Activated B cell treated with CpG ODN at 0.5 μM for 24 hours (primary cell): Measurements from ENCODE around the gene PROX2. TPM values are rescaled to one million over a fixed set of nuclear protein-coding genes. Genes with fewer than 3 reads are reported as not detected.

Experiments used
- ATAC-seq: fragments of 200-7000 bp; cut with Tn5 transposase; one replicate; pipeline ENCODE4 v1.10.0; 2021; ENCODE audit warnings: low read depth, mild to moderate bottlenecking, moderate library complexity
- CTCF ChIA-PET: fragments of 350-600 bp; sonication (Branson Sonifier 250); formaldehyde crosslinking; loops from one replicate; lab custom pipeline; 2021; ENCODE audit warnings: antibody characterized with exemption; lab: Charles Lee
- POLR2A ChIA-PET: fragments of 350-600 bp; sonication (Branson Sonifier 250); formaldehyde crosslinking; loops from one replicate; lab custom pipeline; 2021; ENCODE audit warnings: antibody characterized with exemption; lab: Charles Lee
- DNase-seq: peaks from one replicate; pipeline ENCODE4 v3.0.0; 2022
- H3K27ac Mint-ChIP-seq: one replicate; pipeline ENCODE4 v1.8.0; 2020; ENCODE audit warnings: mixed read lengths
- H3K27me3 Mint-ChIP-seq: one replicate; pipeline ENCODE4 v1.8.0; 2021; ENCODE audit warnings: mixed read lengths
- H3K36me3 Mint-ChIP-seq: one replicate; pipeline ENCODE4 v1.8.0; 2021; ENCODE audit warnings: low read depth, mixed read lengths
- H3K4me1 Mint-ChIP-seq: one replicate; pipeline ENCODE4 v1.8.0; 2021; ENCODE audit warnings: mixed read lengths
- H3K4me3 Mint-ChIP-seq: one replicate; pipeline ENCODE4 v1.8.0; 2020; ENCODE audit warnings: mild to moderate bottlenecking, mixed read lengths
- H3K9me3 Mint-ChIP-seq: one replicate; pipeline ENCODE4 v1.8.0; 2020; ENCODE audit warnings: mixed read lengths
- intact Hi-C: fragments of 100-400 bp; cut with micrococcal nuclease; formaldehyde crosslinking; loops from one replicate; pipeline ENCODE4 v1.15.1; 2024
- total RNA-seq: library from RNA; stranded (reverse); gene quantifications from 2 replicates; pipeline ENCODE4 v1.2.3, GENCODE V29; 2022
- TF ChIP-seq, protein P1 (sequence below): fragments of 200-600 bp; IDR thresholded peaks from one replicate; pipeline ENCODE4 v1.8.0; 2022; ENCODE audit warnings: antibody characterized with exemption, mild to moderate bottlenecking

The PROX2 gene
- total RNA-seq, 1 donor from 2014 or later, result not detected

DNA sequence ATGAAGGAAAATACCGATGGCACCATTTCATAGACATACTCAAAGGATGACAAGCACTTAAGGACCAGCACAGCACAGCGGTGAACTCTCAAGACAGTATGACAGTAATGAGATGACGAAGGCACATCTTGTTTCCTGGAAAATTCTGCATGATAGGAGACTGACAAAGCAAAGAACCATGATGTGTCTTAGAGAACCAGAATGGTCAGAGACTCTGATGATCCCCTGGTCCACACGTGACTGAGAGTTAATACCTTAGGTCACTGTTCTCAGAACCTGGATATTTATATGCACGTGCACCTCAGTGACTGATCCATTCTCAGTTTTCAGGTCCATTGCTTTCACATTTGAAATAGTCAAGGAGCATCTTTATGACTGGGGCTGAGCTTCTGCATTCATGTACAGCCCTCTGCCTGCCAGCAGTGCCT is 35.3 kb downstream of the PROX2 start:
- DNase-seq (no peak), ATAC-seq (peak; percentile 17)
- CTCF ChIA-PET, result interaction anchor here (1.5 to 1.6 kb wide), 2 partner anchors 65 to 286 kb away, joined by 3 read pairs; partner anchors contain the start of gene NEK9
- H3K9me3 Mint-ChIP-seq, result no peaks in the 10 kb centered on the region
- H3K27ac Mint-ChIP-seq, result peak overlapping the region; percentile 93
- no peak overlapping the region for H3K4me3 Mint-ChIP-seq
- H3K36me3 Mint-ChIP-seq, result peaks cover 3% of the 10 kb centered on the region
- peaks cover 68% of the 10 kb centered on the region for H3K4me1 Mint-ChIP-seq
- POLR2A ChIA-PET, result interaction anchor here (1.1 kb wide), 1 partner anchor 77 kb away, joined by 3 read pairs; the partner anchor contains the start of gene YLPM1
- no peaks in the 10 kb centered on the region for H3K27me3 Mint-ChIP-seq
- intact Hi-C loops, result loop anchor here (2.0 to 5.0 kb wide), 3 partner anchors 16 to 78 kb away; partner anchors contain the start of genes DLST and YLPM1
- TF ChIP-seq, protein P1, sequence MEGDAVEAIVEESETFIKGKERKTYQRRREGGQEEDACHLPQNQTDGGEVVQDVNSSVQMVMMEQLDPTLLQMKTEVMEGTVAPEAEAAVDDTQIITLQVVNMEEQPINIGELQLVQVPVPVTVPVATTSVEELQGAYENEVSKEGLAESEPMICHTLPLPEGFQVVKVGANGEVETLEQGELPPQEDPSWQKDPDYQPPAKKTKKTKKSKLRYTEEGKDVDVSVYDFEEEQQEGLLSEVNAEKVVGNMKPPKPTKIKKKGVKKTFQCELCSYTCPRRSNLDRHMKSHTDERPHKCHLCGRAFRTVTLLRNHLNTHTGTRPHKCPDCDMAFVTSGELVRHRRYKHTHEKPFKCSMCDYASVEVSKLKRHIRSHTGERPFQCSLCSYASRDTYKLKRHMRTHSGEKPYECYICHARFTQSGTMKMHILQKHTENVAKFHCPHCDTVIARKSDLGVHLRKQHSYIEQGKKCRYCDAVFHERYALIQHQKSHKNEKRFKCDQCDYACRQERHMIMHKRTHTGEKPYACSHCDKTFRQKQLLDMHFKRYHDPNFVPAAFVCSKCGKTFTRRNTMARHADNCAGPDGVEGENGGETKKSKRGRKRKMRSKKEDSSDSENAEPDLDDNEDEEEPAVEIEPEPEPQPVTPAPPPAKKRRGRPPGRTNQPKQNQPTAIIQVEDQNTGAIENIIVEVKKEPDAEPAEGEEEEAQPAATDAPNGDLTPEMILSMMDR, result no peak

DNA sequence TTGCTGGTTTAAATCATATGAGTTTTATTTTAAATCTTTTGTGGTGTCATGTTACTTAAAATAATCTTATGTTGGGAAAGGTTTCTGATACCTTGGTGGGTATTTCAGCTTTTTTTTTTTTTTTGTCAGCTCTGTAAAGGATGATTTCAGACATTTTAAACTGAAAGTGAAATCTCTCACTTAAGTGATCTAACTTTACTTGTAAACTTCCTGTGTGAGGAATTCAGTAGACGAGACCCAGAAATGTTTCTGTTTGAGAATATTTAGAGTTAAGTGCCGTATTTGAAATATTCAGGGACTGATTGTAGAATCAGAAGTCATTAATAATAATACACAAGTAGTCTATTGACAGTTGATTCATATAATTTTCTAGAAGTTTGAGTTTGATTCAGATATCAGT is 37.8 kb downstream of the PROX2 start:
- ChIA-PET POLR2A (interaction anchor here (0.7 to 3.9 kb wide), 2 partner anchors 44 to 67 kb away, joined by 3 to 13 read pairs; partner anchors contain the start of gene DLST), CTCF (no interaction called here)
- intact Hi-C loops, result no loop called here
- no peak for ATAC-seq
- H3K36me3 Mint-ChIP-seq, result peaks cover 7% of the 10 kb centered on the region
- TF ChIP-seq, protein P1, result no peak
- no peaks in the 10 kb centered on the region for H3K27me3 Mint-ChIP-seq
- peak overlapping the region; percentile 63 for H3K4me3 Mint-ChIP-seq
- H3K27ac Mint-ChIP-seq, result peak overlapping the region; percentile 86
- H3K4me1 Mint-ChIP-seq, result peaks cover 80% of the 10 kb centered on the region
- no peak for DNase-seq
- no peaks in the 10 kb centered on the region for H3K9me3 Mint-ChIP-seq

DNA sequence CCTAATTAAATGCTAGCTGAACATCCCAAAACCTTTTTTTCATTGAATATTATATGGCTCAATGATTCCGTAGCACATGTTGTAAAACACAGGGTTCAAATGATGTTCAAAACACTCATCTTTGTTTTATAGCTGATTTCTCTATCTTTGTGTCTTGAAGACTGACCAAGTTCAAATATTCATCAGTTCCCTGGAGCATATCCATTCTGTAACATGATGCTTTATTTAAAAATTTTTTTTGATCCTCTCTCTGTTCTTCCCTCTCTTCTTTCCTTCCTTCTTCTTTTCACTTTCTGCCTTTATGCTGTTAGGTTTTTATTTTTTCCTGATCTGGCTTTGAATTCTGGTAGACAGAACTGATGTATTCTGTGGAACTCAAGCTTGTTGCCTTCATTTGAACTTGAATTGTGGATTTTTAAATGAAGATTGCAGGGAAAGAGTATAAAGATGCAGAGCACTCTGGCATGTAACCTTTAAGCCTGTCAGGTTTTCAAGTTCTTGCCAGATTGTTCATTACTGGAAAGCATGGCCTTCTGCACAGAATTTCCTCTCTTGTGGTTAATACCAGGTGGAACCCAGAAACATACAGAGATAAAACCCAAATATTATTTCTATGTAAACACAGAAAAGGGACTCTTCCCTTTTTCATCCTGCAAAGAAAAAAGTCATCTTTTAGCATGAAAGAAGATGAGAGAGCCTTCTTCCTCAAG is 39.5 kb downstream of the PROX2 start:
- ChIA-PET POLR2A (interaction anchor here (0.5 to 3.9 kb wide), 6 partner anchors 10 to 73 kb away, joined by 3 to 13 read pairs (median 3); partner anchors contain the start of genes DLST and YLPM1), CTCF (interaction anchor here (1.2 to 2.4 kb wide), 2 partner anchors 13 to 24 kb away, joined by 4 to 14 read pairs; no protein-coding TSS in a partner anchor)
- Mint-ChIP-seq H3K36me3 (peaks cover 10% of the 10 kb centered on the region), H3K27ac (peak overlapping the region; percentile 86), H3K4me3 (peak overlapping the region; percentile 44), H3K4me1 (peaks cover 66% of the 10 kb centered on the region), H3K9me3 (no peaks in the 10 kb centered on the region), H3K27me3 (no peaks in the 10 kb centered on the region)
- TF ChIP-seq, protein P1, result no peak
- intact Hi-C loops, result no loop called here
- DNase-seq (no peak), ATAC-seq (no peak)

DNA sequence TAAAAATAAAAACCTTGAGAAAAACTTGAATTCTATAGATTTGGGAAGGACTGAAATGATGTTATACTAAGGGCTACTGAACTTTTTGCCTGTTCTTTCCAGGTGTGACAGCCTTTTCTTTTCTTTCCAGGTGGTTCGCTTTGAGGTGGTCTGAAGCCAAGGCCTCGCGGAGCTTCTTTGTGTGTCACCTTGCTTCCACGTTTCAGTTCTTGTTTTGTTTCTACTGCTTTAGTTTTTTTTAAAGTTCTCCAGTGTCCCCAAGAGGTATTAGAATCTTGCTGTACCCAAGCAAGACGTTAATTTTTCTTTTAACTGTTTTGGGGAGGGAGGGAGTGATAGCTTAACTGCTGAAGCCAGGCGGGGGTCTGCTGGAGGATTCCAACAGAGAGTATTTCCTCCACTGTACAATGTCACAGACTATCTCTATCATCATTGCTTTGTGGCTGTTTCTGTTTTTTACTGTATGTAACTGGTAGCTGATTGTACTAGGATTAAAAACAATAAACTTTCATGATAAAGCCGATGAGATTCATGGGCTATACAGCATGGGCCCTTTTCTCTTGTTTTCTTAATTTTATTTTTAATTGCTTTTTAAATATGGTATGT is 40.2 kb downstream of the PROX2 start:
- ATAC-seq (peak; percentile 70), DNase-seq (no peak)
- peak overlapping the region; percentile 94 for H3K27ac Mint-ChIP-seq
- no peaks in the 10 kb centered on the region for H3K27me3 Mint-ChIP-seq
- no peaks in the 10 kb centered on the region for H3K9me3 Mint-ChIP-seq
- H3K36me3 Mint-ChIP-seq, result peaks cover 15% of the 10 kb centered on the region
- TF ChIP-seq, protein P1, result no peak
- ChIA-PET CTCF (interaction anchor here (1.0 to 2.4 kb wide), 5 partner anchors 13 to 70 kb away, joined by 3 to 14 read pairs (median 4); no protein-coding TSS in a partner anchor), POLR2A (interaction anchor here (0.5 to 3.9 kb wide), 8 partner anchors 10 to 72 kb away, joined by 3 to 13 read pairs (median 3); partner anchors contain the start of genes DLST and YLPM1)
- peaks cover 59% of the 10 kb centered on the region for H3K4me1 Mint-ChIP-seq
- peak overlapping the region; percentile 65 for H3K4me3 Mint-ChIP-seq
- intact Hi-C loops, result no loop called here
